HG03025 (cell line): ENCODE data around the gene IRF9.

Experiments used
- ATAC-seq: cut with Tn5 transposase; IDR thresholded peaks from one replicate; pipeline ENCODE4 v1.9.1; 2021; ENCODE audit warnings: mild to moderate bottlenecking, moderate library complexity; ENCODE audit not compliant: unreplicated experiment, low FRiP score

Gene IRF9

DNA sequence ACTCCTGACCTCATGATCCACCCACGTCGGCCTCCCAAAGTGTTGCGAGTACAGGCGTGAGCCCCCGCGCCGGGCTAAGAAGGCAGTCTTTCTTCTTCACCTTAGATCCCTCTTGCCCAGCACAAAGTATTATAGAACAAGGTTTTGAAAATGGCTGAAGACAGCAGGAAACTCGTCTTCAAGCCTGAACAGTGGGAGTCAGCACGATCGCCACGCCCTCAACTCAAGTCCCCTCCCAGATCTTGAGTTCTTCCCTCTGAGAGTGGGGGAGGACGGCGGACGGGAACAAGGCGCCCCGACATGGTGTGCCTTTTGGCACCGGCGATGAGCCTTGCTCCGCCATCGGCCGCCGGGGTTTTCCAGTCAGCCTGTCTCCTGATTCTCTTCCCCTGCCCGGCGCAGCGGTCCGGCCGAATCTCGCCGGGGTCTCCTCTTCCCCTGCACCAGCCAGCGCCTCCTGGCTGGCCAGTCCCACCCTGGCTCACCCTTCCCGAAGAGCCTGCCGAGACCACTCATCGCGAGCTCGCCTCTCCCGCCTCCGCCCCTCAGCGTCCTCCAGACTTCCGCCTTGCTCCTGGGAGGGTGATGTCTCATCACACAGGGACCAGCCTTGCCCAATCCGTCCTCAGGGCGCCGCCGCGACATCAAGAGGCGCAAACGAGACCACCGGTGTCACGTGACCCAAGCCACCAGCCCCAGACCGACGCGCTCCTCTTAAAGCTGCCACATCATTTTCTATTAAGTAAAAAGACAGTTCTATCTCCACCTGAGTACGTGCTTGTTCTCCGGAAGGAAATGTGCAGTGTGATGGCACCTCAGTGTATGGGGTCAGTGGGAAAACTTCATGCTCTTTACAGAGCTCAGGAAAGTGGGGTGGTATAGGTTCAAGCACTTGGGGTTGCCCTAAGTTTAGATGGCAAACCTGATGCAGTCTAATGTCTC, 52.1 kb downstream of the IRF9 start, which contains the start of gene CHMP4A:
CHMP4A (minus strand) TSS at position 565 of the 942 bp plus-strand sequence; CDS start at position 516, 49 bp downstream.
- ATAC-seq: peak; percentile 78

DNA sequence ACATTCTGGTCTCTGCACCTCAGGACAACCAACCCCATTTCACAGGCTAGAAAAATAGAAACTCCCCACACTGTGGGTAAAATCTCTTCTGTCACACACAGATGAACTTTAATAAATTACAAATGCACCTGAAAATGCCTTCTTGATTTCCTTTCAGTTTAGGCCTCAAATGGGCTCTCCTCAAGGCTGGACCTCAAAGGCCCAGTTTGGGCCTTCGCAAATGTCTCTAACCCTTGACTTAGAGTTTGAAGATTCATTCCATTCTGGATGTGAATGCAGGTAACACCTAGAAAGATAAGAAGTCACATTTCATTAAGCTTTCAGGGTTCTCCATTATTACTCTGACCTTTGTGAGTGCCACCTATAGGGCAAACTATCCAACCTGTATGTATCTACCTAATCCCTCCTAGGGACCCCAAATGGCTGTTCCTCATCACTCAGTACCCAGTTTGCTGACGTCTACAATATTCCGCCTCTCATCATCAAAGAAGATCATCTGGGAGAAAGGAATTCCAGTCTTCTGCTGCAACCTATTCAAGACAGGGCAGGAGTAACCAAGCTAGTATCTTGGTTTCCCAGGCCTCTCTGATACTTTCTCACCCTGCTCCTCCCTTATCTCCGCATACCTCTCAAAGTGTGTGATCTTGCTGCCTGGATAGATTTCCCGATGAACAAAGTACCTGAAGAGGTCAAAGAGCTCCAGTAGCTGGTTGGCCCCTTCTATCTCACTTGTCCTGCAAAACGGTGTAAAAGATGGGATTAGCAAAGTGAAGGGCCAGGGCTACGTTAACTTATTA, 53.0 kb downstream of the IRF9 start:
- ATAC-seq: no peak

DNA sequence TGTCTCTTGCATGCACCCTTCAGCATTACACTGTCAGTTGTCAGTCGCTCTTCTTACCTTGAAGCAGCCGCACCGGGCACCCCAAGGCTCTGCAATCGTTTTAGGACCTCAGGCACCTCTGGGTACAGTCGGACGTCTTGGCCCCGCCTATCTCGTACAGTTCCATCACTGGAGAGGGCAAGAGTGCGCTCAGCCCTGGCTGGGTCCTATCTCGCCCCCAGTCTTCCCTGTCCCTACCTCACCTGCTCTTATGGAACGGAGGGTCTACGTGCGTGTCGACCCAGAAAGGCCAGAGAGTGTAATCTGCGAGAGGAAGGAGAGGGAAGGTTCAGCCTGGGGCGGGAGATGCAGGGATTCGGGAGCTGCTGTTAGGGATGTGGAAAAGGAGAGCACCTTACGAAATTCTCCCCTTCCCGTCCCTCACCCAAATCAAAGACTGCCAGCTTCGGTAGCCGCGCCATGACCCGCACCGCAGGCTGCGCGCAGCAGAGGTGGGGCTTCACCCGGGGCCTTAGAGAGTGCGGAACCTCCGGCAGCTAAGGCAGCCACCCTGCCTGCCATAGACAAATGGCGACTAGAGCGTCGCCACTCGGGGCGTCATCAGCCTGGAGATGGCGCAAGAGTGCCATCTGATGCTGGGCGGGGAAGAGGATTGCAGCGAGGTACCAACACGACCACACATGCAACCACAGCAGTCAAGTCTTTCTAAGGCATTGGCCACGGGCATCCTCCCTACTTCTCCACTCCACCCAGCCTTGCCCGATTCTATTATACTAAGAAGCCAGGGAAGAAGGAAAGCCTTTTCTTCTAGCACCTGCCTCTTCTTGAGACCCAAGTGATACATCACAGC, 54.7 kb downstream of the IRF9 start, which contains the start of gene MDP1:
MDP1 (minus strand) TSS at position 572 of the 850 bp plus-strand sequence; CDS start at position 461, 111 bp downstream.
- ATAC-seq: peak; percentile 52
